ENCODE data around the gene RDX. TPM values are rescaled to one million over a fixed set of nuclear protein-coding genes. Genes with fewer than 3 reads are reported as not detected.
A peak's percentile ranks its signal among the peaks of the same experiment; 100 is the strongest.
"Not testable (repeated sequence)": the region's sequence is repeated elsewhere in the genome, so short reads cannot be mapped to it uniquely, and the experiment has no call there.

The RDX gene
- total and polyA plus RNA-seq, 2 donors (not counting 1 experiment from before 2014, with no cell fraction given), result 52.7 to 93.1 TPM

DNA sequence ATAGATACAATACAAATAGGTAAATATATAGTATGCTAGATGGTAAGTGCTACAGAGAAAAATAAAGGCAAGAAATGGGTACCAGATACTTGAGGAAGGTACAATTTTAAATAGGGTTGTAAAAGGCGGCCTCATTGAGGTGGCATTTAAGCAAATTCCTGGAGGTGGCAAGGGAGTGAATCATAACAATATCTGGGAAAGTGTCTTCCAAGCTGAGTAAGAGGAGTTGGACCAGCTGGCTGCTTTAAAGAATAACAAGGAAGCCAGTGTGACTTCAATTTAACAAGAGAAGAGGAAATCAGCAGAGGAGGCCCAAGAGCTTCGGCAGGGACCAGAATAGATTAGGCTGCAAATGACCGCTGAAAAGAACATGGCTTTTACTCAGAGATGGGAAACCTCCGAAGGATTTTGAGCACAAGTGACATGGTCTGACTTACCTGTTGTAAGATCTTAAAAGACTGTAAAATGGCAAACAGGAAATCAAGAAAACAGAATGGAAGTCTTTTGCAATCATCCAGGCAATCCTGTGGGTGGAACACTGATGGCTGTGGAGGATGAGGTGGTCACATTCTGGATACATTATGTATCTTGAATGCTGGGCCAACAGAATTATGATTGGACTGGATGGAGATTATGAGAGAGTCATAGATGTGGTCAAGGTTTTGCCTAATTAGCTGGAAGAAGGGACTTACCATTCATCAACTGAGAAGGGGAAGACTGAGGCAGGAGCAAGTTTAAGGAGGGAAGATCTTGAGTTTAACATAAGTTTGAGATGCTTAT, 77.2 kb downstream of the RDX start:
- TF ChIP-seq EZH2 (IDR thresholded peaks at IDR 0.05; ENCODE audit: low read length, missing control alignments) (no peak), CTCF (conservative IDR thresholded peaks at IDR 0.05 in 1 of 2, IDR thresholded peaks at IDR 0.05 in 1 of 2; ENCODE audit: low read depth in 1 of 2, low read length in 2 of 2) (no peak)
- no peaks in the 10 kb centered on the region for H3K36me3 ChIP-seq (ENCODE audit: control insufficient read depth, insufficient read depth, low read length)
- no peak overlapping the region for H3K9ac ChIP-seq (ENCODE audit: insufficient read depth, low read length)
- no peaks in the 10 kb centered on the region for H3K79me2 ChIP-seq (ENCODE audit: control insufficient read depth, insufficient read depth, low read length)
- H3K4me3 ChIP-seq (replicated peaks in 1 of 4; ENCODE audit: control extremely low read depth in 1 of 4, insufficient read depth in 1 of 4, low read depth in 3 of 4, low read length in 4 of 4), result no peak overlapping the region
- peaks cover 1% of the 10 kb centered on the region for H4K20me1 ChIP-seq (ENCODE audit: control insufficient read depth, extremely low read depth, insufficient read depth, low read length)
- H3K9me3 ChIP-seq (ENCODE audit: control insufficient read depth, insufficient read depth, low read depth, low read length), result no peaks in the 10 kb centered on the region
- H3K27ac ChIP-seq (ENCODE audit: insufficient read depth, low read length), result no peak overlapping the region
- H2AFZ ChIP-seq (ENCODE audit: low read length), result no peak overlapping the region
- peaks cover 2% of the 10 kb centered on the region for H3K4me1 ChIP-seq (ENCODE audit: control insufficient read depth, extremely low read depth, insufficient read depth, low read length)
- no peaks in the 10 kb centered on the region for H3K27me3 ChIP-seq (ENCODE audit: control insufficient read depth, insufficient read depth, low read length)
- DNase-seq (ENCODE audit: low read depth in 2 of 2), result peak in 1 of 2 donors; percentile 65
- H3K4me2 ChIP-seq (ENCODE audit: extremely low read depth, insufficient read depth, low read length), result no peak overlapping the region

DNA sequence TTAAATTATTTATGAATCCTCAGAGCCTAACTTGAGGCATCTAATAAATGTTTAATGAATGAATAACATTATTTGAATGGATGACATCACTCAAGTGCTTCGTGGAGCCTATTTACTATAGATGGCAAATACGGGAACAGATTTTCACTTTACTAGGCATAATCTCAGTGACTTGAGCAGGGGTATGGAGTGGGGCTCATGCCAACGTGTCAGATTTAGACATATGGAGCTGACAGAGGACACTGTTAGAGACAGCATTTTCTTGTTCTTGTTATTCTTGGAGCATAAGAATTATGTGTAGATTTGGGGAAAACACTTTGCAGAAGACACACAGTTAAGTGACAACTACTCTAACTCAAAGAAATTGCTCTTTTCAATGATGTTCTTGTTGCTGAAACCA, 78.5 kb downstream of the RDX start:
- no peaks in the 10 kb centered on the region for H3K9me3 ChIP-seq (ENCODE audit: control insufficient read depth, insufficient read depth, low read depth, low read length)
- no peaks in the 10 kb centered on the region for H3K79me2 ChIP-seq (ENCODE audit: control insufficient read depth, insufficient read depth, low read length)
- peaks cover 2% of the 10 kb centered on the region for H3K4me1 ChIP-seq (ENCODE audit: control insufficient read depth, extremely low read depth, insufficient read depth, low read length)
- H3K27me3 ChIP-seq (ENCODE audit: control insufficient read depth, insufficient read depth, low read length), result no peaks in the 10 kb centered on the region
- TF ChIP-seq CTCF (conservative IDR thresholded peaks at IDR 0.05 in 1 of 2, IDR thresholded peaks at IDR 0.05 in 1 of 2; ENCODE audit: low read depth in 1 of 2, low read length in 2 of 2) (no peak), EZH2 (IDR thresholded peaks at IDR 0.05; ENCODE audit: low read length, missing control alignments) (no peak)
- H3K9ac ChIP-seq (ENCODE audit: insufficient read depth, low read length), result no peak overlapping the region
- no peak overlapping the region for H3K4me2 ChIP-seq (ENCODE audit: extremely low read depth, insufficient read depth, low read length)
- no peak overlapping the region for H3K4me3 ChIP-seq (replicated peaks in 1 of 4; ENCODE audit: control extremely low read depth in 1 of 4, insufficient read depth in 1 of 4, low read depth in 3 of 4, low read length in 4 of 4)
- no peak overlapping the region for H2AFZ ChIP-seq (ENCODE audit: low read length)
- H3K36me3 ChIP-seq (ENCODE audit: control insufficient read depth, insufficient read depth, low read length), result no peaks in the 10 kb centered on the region
- H3K27ac ChIP-seq (ENCODE audit: insufficient read depth, low read length), result no peak overlapping the region
- no peak for DNase-seq (ENCODE audit: low read depth in 2 of 2)
- peaks cover 1% of the 10 kb centered on the region for H4K20me1 ChIP-seq (ENCODE audit: control insufficient read depth, extremely low read depth, insufficient read depth, low read length)

DNA sequence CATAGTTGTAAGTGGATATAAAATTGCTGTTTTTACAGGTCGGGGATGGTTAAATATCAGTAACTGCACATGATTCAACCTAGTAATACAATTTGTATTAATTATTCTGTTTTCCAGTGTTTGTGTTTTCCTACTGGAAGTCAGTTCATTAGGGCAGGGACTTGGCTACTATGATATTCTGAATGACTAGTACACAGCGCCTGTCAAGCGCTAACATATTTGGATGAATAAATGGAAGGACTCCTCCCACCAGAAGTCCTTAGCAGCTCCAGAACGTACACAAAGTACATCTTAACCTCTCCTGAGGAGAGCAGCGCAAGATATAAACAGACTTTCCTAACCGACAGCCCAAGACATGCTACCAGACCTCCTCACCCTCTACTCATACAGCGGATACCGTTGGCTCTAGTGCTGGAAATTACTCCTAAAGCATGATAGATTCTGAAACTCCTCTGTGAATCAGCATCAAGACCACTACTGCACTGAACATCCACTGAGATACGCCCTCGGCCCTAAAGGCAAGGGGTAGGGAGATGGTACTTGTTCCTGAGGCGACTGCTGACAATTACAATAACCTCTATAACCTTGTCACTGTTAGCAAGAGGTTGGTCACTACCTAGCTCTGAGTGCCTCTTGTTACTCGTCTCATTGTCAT, 79.1 kb downstream of the RDX start:
- DNase-seq (ENCODE audit: low read depth in 2 of 2), result no peak
- Histone ChIP-seq H3K4me2 (ENCODE audit: extremely low read depth, insufficient read depth, low read length) (no peak overlapping the region), H3K27me3 (ENCODE audit: control insufficient read depth, insufficient read depth, low read length) (no peaks in the 10 kb centered on the region), H3K9me3 (ENCODE audit: control insufficient read depth, insufficient read depth, low read depth, low read length) (no peaks in the 10 kb centered on the region), H3K27ac (ENCODE audit: insufficient read depth, low read length) (no peak overlapping the region), H3K4me3 (replicated peaks in 1 of 4; ENCODE audit: control extremely low read depth in 1 of 4, insufficient read depth in 1 of 4, low read depth in 3 of 4, low read length in 4 of 4) (no peak overlapping the region), H2AFZ (ENCODE audit: low read length) (no peak overlapping the region), H3K9ac (ENCODE audit: insufficient read depth, low read length) (no peak overlapping the region), H3K4me1 (ENCODE audit: control insufficient read depth, extremely low read depth, insufficient read depth, low read length) (peaks cover 2% of the 10 kb centered on the region), H4K20me1 (ENCODE audit: control insufficient read depth, extremely low read depth, insufficient read depth, low read length) (peaks cover 1% of the 10 kb centered on the region), H3K36me3 (ENCODE audit: control insufficient read depth, insufficient read depth, low read length) (no peaks in the 10 kb centered on the region), H3K79me2 (ENCODE audit: control insufficient read depth, insufficient read depth, low read length) (no peaks in the 10 kb centered on the region)
- TF ChIP-seq CTCF (conservative IDR thresholded peaks at IDR 0.05 in 1 of 2, IDR thresholded peaks at IDR 0.05 in 1 of 2; ENCODE audit: low read depth in 1 of 2, low read length in 2 of 2), result no peak
- no peak for TF ChIP-seq EZH2 (IDR thresholded peaks at IDR 0.05; ENCODE audit: low read length, missing control alignments)

GRCh38 chr11:110209313-110209694, 87.1 kb downstream of the RDX start:
- H3K27me3 ChIP-seq (ENCODE audit: control insufficient read depth, insufficient read depth, low read length); H3K9ac ChIP-seq (ENCODE audit: insufficient read depth, low read length); H3K27ac ChIP-seq (ENCODE audit: insufficient read depth, low read length); H3K4me3 ChIP-seq (replicated peaks in 1 of 4; ENCODE audit: control extremely low read depth in 1 of 4, insufficient read depth in 1 of 4, low read depth in 3 of 4, low read length in 4 of 4); H3K9me3 ChIP-seq (ENCODE audit: control insufficient read depth, insufficient read depth, low read depth, low read length); H3K4me2 ChIP-seq (ENCODE audit: extremely low read depth, insufficient read depth, low read length); H2AFZ ChIP-seq (ENCODE audit: low read length); H3K79me2 ChIP-seq (ENCODE audit: control insufficient read depth, insufficient read depth, low read length); H3K36me3 ChIP-seq (ENCODE audit: control insufficient read depth, insufficient read depth, low read length); H4K20me1 ChIP-seq (ENCODE audit: control insufficient read depth, extremely low read depth, insufficient read depth, low read length); DNase-seq (ENCODE audit: low read depth in 2 of 2); H3K4me1 ChIP-seq (ENCODE audit: control insufficient read depth, extremely low read depth, insufficient read depth, low read length): not testable (repeated sequence)

Measured in fibroblast of lung (primary cell).